HepG2 (cell line): ENCODE results near the gene TFAP2C.

Experiments used
- BORCS8-MEF2B ChIP-seq: sonication (generic); formaldehyde crosslinking; IDR thresholded peaks from 2 replicates; pipeline ENCODE4 v1.8.0; 2022; ENCODE audit warnings: mild to moderate bottlenecking, missing genetic modification reagents
- CHD2 ChIP-seq: IDR thresholded peaks from 2 replicates; pipeline ENCODE4 v1.6.1; 2011; ENCODE audit warnings: low read depth, low read length, improper control_type of control experiment
- CTCF ChIP-seq: sonication (generic); formaldehyde crosslinking; IDR thresholded peaks from 2 replicates; pipeline ENCODE4 v1.5.0; 2020; ENCODE audit warnings: mild to moderate bottlenecking, missing genetic modification reagents, moderate library complexity
- FOXA3 ChIP-seq: IDR thresholded peaks from 2 replicates; pipeline ENCODE4 v1.6.1; 2016; ENCODE audit warnings: missing genetic modification reagents, missing compliant biosample characterization
- HBP1 ChIP-seq: IDR thresholded peaks from 2 replicates; pipeline ENCODE4 v1.6.1; 2016; ENCODE audit warnings: low read depth, control low read depth
- MAFG ChIP-seq: sonication (generic); formaldehyde crosslinking; IDR thresholded peaks from 2 replicates; pipeline ENCODE4 v1.5.1; 2020; ENCODE audit warnings: mild to moderate bottlenecking, missing genetic modification reagents
- RERE ChIP-seq: IDR thresholded peaks from 2 replicates; pipeline ENCODE4 v1.6.1; 2016; ENCODE audit warnings: low read depth, missing genetic modification reagents, missing compliant biosample characterization
- SMC3 ChIP-seq: IDR thresholded peaks from 2 replicates; pipeline ENCODE4 v1.6.1; 2011; ENCODE audit warnings: low read length, improper control_type of control experiment
- SNAPC2 ChIP-seq: sonication (generic); formaldehyde crosslinking; IDR thresholded peaks from 2 replicates; pipeline ENCODE4 v1.8.1; 2022; ENCODE audit warnings: mild to moderate bottlenecking, missing genetic modification reagents

GRCh38 chr20:56582542-56582941 is 46.6 kb upstream of the TFAP2C start:
- no peak for TF ChIP-seq SMC3
- TF ChIP-seq MAFG (CRISPR knock-in tag): no peak
- no peak for TF ChIP-seq BORCS8-MEF2B (CRISPR knock-in tag)
- TF ChIP-seq FOXA3 (CRISPR knock-in tag): no peak
- TF ChIP-seq RERE (CRISPR knock-in tag): no peak
- TF ChIP-seq SNAPC2: no peak
- TF ChIP-seq CHD2: no peak
- TF ChIP-seq CTCF: no peak
- TF ChIP-seq HBP1 (CRISPR knock-in tag): no peak
